Muscle layer of colon (tissue), 2 donors: ENCODE results near the gene POLR1A.

ENCODE experiments used
- H3K27ac ChIP-seq: one replicate; pipeline ENCODE4 v1.7.0; 2013; ENCODE audit warnings: low read depth, mild to moderate bottlenecking, low read length, moderate library complexity
- H3K27me3 ChIP-seq, 2 donors: one replicate each; pipeline ENCODE4 v1.7.0; 2013; ENCODE audit warnings: low read length in 2 of 2, mild to moderate bottlenecking in 2 of 2; ENCODE audit not compliant: insufficient read depth in 2 of 2, control insufficient read depth in 1 of 2
- H3K36me3 ChIP-seq: one replicate; pipeline ENCODE4 v1.7.0; 2013; ENCODE audit warnings: mild to moderate bottlenecking, low read length; ENCODE audit not compliant: insufficient read depth
- H3K4me1 ChIP-seq: one replicate; pipeline ENCODE4 v1.7.0; 2013; ENCODE audit warnings: mild to moderate bottlenecking, low read length; ENCODE audit not compliant: insufficient read depth
- H3K4me3 ChIP-seq, 2 donors: one replicate each; pipeline ENCODE4 v1.7.0; 2013; ENCODE audit warnings: low read length in 2 of 2, low read depth in 1 of 2, mild to moderate bottlenecking in 1 of 2, moderate library complexity in 1 of 2
- H3K9ac ChIP-seq: one replicate; pipeline ENCODE4 v1.7.0; 2013; ENCODE audit warnings: low read length
- H3K9me3 ChIP-seq: one replicate; pipeline ENCODE4 v1.7.0; 2013; ENCODE audit warnings: mild to moderate bottlenecking, low read length
- donor health status: abdominal sarcoma.
- donor health status: Adenocarcinoma of cecum.

Gene POLR1A

GRCh38 chr2:85978883-85979780 lies 126.6 kb downstream of the POLR1A start:
- Histone ChIP-seq H3K9ac (no peak overlapping the region), H3K4me1 (peaks cover 14% of the 10 kb centered on the region), H3K9me3 (no peaks in the 10 kb centered on the region), H3K27me3 (no peaks in the 10 kb centered on the region), H3K36me3 (no peaks in the 10 kb centered on the region), H3K27ac (no peak overlapping the region), H3K4me3 (no peak overlapping the region)

- Histone ChIP-seq H3K9ac (no peak overlapping the region), H3K27me3 (no peaks in the 10 kb centered on the region), H3K4me1 (peaks cover 14% of the 10 kb centered on the region), H3K36me3 (no peaks in the 10 kb centered on the region), H3K4me3 (no peak overlapping the region), H3K27ac (no peak overlapping the region), H3K9me3 (no peaks in the 10 kb centered on the region)
Observed at GRCh38 chr2:85976106-85976920, 129.4 kb downstream of the POLR1A start.

- Histone ChIP-seq H3K4me1 (peaks cover 14% of the 10 kb centered on the region), H3K9me3 (no peaks in the 10 kb centered on the region), H3K9ac (no peak overlapping the region), H3K27me3 (no peaks in the 10 kb centered on the region), H3K4me3 (no peak overlapping the region), H3K27ac (no peak overlapping the region), H3K36me3 (no peaks in the 10 kb centered on the region)
Observed at GRCh38 chr2:85975581-85975980, 130.1 kb downstream of the POLR1A start.

GRCh38 chr2:85974390-85974789 lies 131.3 kb downstream of the POLR1A start:
- Histone ChIP-seq H3K9me3 (no peaks in the 10 kb centered on the region), H3K4me1 (peaks cover 13% of the 10 kb centered on the region), H3K36me3 (no peaks in the 10 kb centered on the region), H3K27ac (no peak overlapping the region), H3K27me3 (no peaks in the 10 kb centered on the region), H3K4me3 (no peak overlapping the region), H3K9ac (no peak overlapping the region)

- Histone ChIP-seq H3K4me3 (no peak overlapping the region), H3K27me3 (no peaks in the 10 kb centered on the region), H3K36me3 (no peaks in the 10 kb centered on the region), H3K9me3 (no peaks in the 10 kb centered on the region), H3K4me1 (no peaks in the 10 kb centered on the region), H3K9ac (no peak overlapping the region), H3K27ac (no peak overlapping the region)
Observed at GRCh38 chr2:85972355-85972754, 133.3 kb downstream of the POLR1A start.

- Histone ChIP-seq H3K36me3 (no peaks in the 10 kb centered on the region), H3K9me3 (no peaks in the 10 kb centered on the region), H3K27me3 (no peaks in the 10 kb centered on the region), H3K4me1 (no peaks in the 10 kb centered on the region), H3K9ac (no peak overlapping the region), H3K27ac (no peak overlapping the region), H3K4me3 (no peak overlapping the region)
Observed at GRCh38 chr2:85971366-85971765, 134.3 kb downstream of the POLR1A start.
